ENCODE measurements around the gene EFHD1.

EFHD1 gene

DNA sequence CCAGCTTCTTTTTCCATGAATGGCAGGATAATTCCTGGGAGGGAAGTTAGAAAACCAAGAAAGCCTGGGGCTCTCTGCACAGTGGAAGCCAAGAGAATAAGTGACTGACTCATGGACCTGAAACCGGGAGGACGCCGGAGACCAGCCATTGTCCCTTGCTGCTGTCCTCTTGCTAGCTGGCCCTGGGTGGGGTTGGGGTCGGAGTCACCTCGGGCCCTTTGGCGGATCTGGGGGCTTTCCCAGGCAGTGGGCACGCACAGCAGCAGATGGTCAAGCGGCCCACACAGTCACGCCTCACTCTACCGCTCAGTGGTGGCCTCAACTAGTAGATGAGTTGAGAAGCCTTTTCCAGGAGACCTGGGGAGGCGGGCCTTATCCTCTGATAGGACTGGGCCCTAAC is 15.6 kb downstream of the EFHD1 start:
- H3K27ac ChIP-seq, result no peak overlapping the region
- in situ Hi-C loops (cut with HindIII; ENCODE audit: low pct_ligation_motif_present, low sequenced_read_pairs), result no loop called here
- TF ChIP-seq CTCF (IDR thresholded peaks at IDR 0.05; ENCODE audit: low read depth, low read length, missing control alignments), result no peak
- no peaks in the 10 kb centered on the region for H3K27me3 ChIP-seq (replicated peaks)
- H3K4me3 ChIP-seq (ENCODE audit: low read depth, low read length), result no peak overlapping the region
- H3K36me3 ChIP-seq (replicated peaks), result no peaks in the 10 kb centered on the region
- no peak for DNase-seq

GRCh38 chr2:232652505-232652851 is 19.1 kb downstream of the EFHD1 start:
- no peak for TF ChIP-seq CTCF (IDR thresholded peaks at IDR 0.05; ENCODE audit: low read depth, low read length, missing control alignments)
- no peaks in the 10 kb centered on the region for H3K27me3 ChIP-seq (replicated peaks)
- H3K27ac ChIP-seq, result no peak overlapping the region
- no peak overlapping the region for H3K4me3 ChIP-seq (ENCODE audit: low read depth, low read length)
- no peak for DNase-seq
- in situ Hi-C loops (cut with HindIII; ENCODE audit: low pct_ligation_motif_present, low sequenced_read_pairs), result no loop called here
- H3K36me3 ChIP-seq (replicated peaks), result no peaks in the 10 kb centered on the region

- in situ Hi-C loops (cut with HindIII; ENCODE audit: low pct_ligation_motif_present, low sequenced_read_pairs), result no loop called here
- no peaks in the 10 kb centered on the region for H3K27me3 ChIP-seq (replicated peaks)
- H3K36me3 ChIP-seq (replicated peaks), result no peaks in the 10 kb centered on the region
- DNase-seq, result no peak
- no peak for TF ChIP-seq CTCF (IDR thresholded peaks at IDR 0.05; ENCODE audit: low read depth, low read length, missing control alignments)
- no peak overlapping the region for H3K27ac ChIP-seq
- no peak overlapping the region for H3K4me3 ChIP-seq (ENCODE audit: low read depth, low read length)
These were observed 20.0 kb downstream of the EFHD1 start for GRCh38 chr2:232653441-232653840.

GRCh38 chr2:232655392-232655791 is 22.0 kb downstream of the EFHD1 start:
- H3K36me3 ChIP-seq (replicated peaks), result no peaks in the 10 kb centered on the region
- no peak overlapping the region for H3K4me3 ChIP-seq (ENCODE audit: low read depth, low read length)
- no peak for DNase-seq
- in situ Hi-C loops (cut with HindIII; ENCODE audit: low pct_ligation_motif_present, low sequenced_read_pairs), result no loop called here
- no peaks in the 10 kb centered on the region for H3K27me3 ChIP-seq (replicated peaks)
- no peak for TF ChIP-seq CTCF (IDR thresholded peaks at IDR 0.05; ENCODE audit: low read depth, low read length, missing control alignments)
- H3K27ac ChIP-seq, result no peak overlapping the region

DNA sequence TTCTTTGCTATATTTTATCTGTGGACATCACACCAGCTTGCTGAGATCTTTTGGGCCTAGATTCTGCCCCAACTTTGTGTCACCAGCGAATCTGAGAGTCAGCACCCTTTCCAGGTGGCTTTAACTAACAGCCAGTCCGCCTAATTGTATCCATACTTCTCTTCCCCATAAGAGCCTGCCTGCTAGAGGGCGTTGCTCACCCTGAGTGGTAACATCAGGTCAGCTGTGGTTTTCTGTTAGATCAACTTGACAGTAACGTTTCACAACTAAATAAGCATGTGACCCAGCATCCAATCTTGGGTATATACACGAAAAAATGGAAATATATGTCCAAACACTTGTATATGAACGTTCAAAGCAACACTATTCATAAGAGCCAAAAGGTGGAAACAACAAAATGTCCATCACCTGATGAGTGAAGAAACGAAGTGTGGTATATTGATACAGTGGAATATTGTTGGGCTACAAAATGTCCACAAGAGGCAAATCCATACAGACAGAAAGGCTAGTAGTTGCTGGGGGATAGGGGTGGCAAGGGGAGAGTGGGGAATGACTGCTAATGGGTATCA is 24.9 kb downstream of the EFHD1 start:
- TF ChIP-seq CTCF (IDR thresholded peaks at IDR 0.05; ENCODE audit: low read depth, low read length, missing control alignments), result peak; percentile 18
- Histone ChIP-seq H3K27me3 (replicated peaks) (no peaks in the 10 kb centered on the region), H3K4me3 (ENCODE audit: low read depth, low read length) (no peak overlapping the region), H3K27ac (no peak overlapping the region), H3K36me3 (replicated peaks) (no peaks in the 10 kb centered on the region)
- in situ Hi-C loops (cut with HindIII; ENCODE audit: low pct_ligation_motif_present, low sequenced_read_pairs), result no loop called here
- DNase-seq, result no peak

- DNase-seq, result no peak
- no peaks in the 10 kb centered on the region for H3K27me3 ChIP-seq (replicated peaks)
- no peak overlapping the region for H3K27ac ChIP-seq
- no peak for TF ChIP-seq CTCF (IDR thresholded peaks at IDR 0.05; ENCODE audit: low read depth, low read length, missing control alignments)
- H3K36me3 ChIP-seq (replicated peaks), result no peaks in the 10 kb centered on the region
- in situ Hi-C loops (cut with HindIII; ENCODE audit: low pct_ligation_motif_present, low sequenced_read_pairs), result no loop called here
- H3K4me3 ChIP-seq (ENCODE audit: low read depth, low read length), result no peak overlapping the region
These were observed 26.0 kb downstream of the EFHD1 start for GRCh38 chr2:232659359-232659758.

Data from brain microvascular endothelial cell (primary cell).